Peyer's patch (tissue), 4 donors: ENCODE data around the gene CTNNA2.

Source experiments
- CTCF ChIP-seq, 6 experiments: fragments of 450-650 bp in 4 of 6; fragments of 200-600 bp in 2 of 6; sonication (generic) in 1 of 6; IDR thresholded peaks; one replicate each; pipeline ENCODE4 v1.5.1; 2017 to 2019; ENCODE audit warnings: antibody characterized with exemption in 6 of 6, mild to moderate bottlenecking in 3 of 6, moderate library complexity in 1 of 6
- POLR2A ChIP-seq, 2 donors: fragments of 450-650 bp; IDR thresholded peaks; one replicate each; pipeline ENCODE4 v1.5.1; 2017; ENCODE audit warnings: antibody characterized with exemption in 2 of 2, mild to moderate bottlenecking in 2 of 2, moderate library complexity in 2 of 2

GRCh38 chr2:79622508-79622907 lies 109.7 kb downstream of the CTNNA2 start:
- TF ChIP-seq CTCF (IDR thresholded peaks at IDR 0.05) = no peak
- no peak for TF ChIP-seq POLR2A (IDR thresholded peaks at IDR 0.05)
